WTC11 (cell line): ENCODE measurements around the gene SCRG1. TPM values are rescaled to one million over a fixed set of nuclear protein-coding genes. Genes with fewer than 3 reads are reported as not detected.

ENCODE experiments used
- ATAC-seq: fragments of 200-7000 bp; cut with Tn5 transposase; 2 replicates; pipeline ENCODE4 v1.10.0; 2021; ENCODE audit warnings: mild to moderate bottlenecking, moderate library complexity
- CTCF ChIA-PET: fragments of 300-600 bp; sonication (Branson Sonifier 250); formaldehyde crosslinking; loops from one replicate; lab custom pipeline; 2021; ENCODE audit warnings: antibody characterized with exemption; lab: Charles Lee
- POLR2A ChIA-PET: fragments of 350-600 bp; sonication (Branson Sonifier 250); formaldehyde crosslinking; loops from one replicate; lab custom pipeline; 2021; ENCODE audit warnings: antibody characterized with exemption; lab: Charles Lee
- DNase-seq: peaks from one replicate; pipeline ENCODE4 v3.0.0; 2021; ENCODE audit warnings: low spot score
- H3K27ac Mint-ChIP-seq: 2 replicates; pipeline ENCODE4 v1.8.0; 2021; ENCODE audit warnings: mixed read lengths
- H3K27me3 Mint-ChIP-seq: 2 replicates; pipeline ENCODE4 v1.8.0; 2021; ENCODE audit warnings: low read depth, mild to moderate bottlenecking, moderate library complexity, mixed read lengths
- H3K36me3 Mint-ChIP-seq: 2 replicates; pipeline ENCODE4 v1.8.0; 2021; ENCODE audit warnings: mixed read lengths
- H3K4me1 Mint-ChIP-seq: 2 replicates; pipeline ENCODE4 v1.8.0; 2022; ENCODE audit warnings: mixed read lengths
- H3K4me3 Mint-ChIP-seq: 2 replicates; pipeline ENCODE4 v1.8.0; 2021; ENCODE audit warnings: mild to moderate bottlenecking, moderate library complexity, mixed read lengths
- H3K9me3 Mint-ChIP-seq: 2 replicates; pipeline ENCODE4 v1.8.0; 2021; ENCODE audit warnings: mixed read lengths
- ATF2 ChIP-seq: sonication (generic); formaldehyde crosslinking; IDR thresholded peaks from 2 replicates; pipeline ENCODE4 v1.8.1; 2022; ENCODE audit warnings: low read depth, missing genetic modification reagents, borderline replicate concordance
- GTF2I ChIP-seq: fragments of 250-450 bp; sonication (Bioruptor Pico); conservative IDR thresholded peaks from 2 replicates; pipeline ENCODE4 v1.4.0; 2021; ENCODE audit warnings: mild to moderate bottlenecking
- MYBL2 ChIP-seq: sonication (generic); formaldehyde crosslinking; IDR thresholded peaks from 2 replicates; pipeline ENCODE4 v1.8.1; 2023; ENCODE audit warnings: mild to moderate bottlenecking, moderate library complexity, missing genetic modification reagents
- NFYB ChIP-seq: sonication (generic); formaldehyde crosslinking; conservative IDR thresholded peaks from 2 replicates; pipeline ENCODE4 v1.8.0; 2022; ENCODE audit warnings: low read depth, missing genetic modification reagents
- PRDM15 ChIP-seq: sonication (generic); formaldehyde crosslinking; IDR thresholded peaks from 2 replicates; pipeline ENCODE4 v1.8.0; 2022; ENCODE audit warnings: missing genetic modification reagents
- RORB ChIP-seq: fragments of 250-450 bp; sonication (Bioruptor Pico); IDR thresholded peaks from 2 replicates; pipeline ENCODE4 v1.9.0; 2021; ENCODE audit warnings: mild to moderate bottlenecking
- total RNA-seq: library from RNA; stranded (reverse); gene quantifications from 3 replicates; pipeline ENCODE4 v1.2.3, GENCODE V29; 2021
- TF ChIP-seq, protein P1 (sequence below): sonication (generic); formaldehyde crosslinking; IDR thresholded peaks from 2 replicates; pipeline ENCODE4 v1.8.1; 2022; ENCODE audit warnings: low read depth, mild to moderate bottlenecking, moderate library complexity, missing genetic modification reagents, borderline replicate concordance
- TF ChIP-seq, protein P2 (sequence below): fragments of 250-450 bp; sonication (Bioruptor Pico); IDR thresholded peaks from 2 replicates; pipeline ENCODE4 v1.9.0; 2021; ENCODE audit warnings: moderate library complexity, mild to moderate bottlenecking, inconsistent platforms, borderline replicate concordance
- TF ChIP-seq, protein P3 (sequence below): sonication (generic); formaldehyde crosslinking; IDR thresholded peaks from 2 replicates; pipeline ENCODE4 v1.8.0; 2023; ENCODE audit warnings: mild to moderate bottlenecking, missing genetic modification reagents
- TF ChIP-seq, protein P4 (sequence below): fragments of 250-450 bp; sonication (Bioruptor Pico); IDR thresholded peaks from 2 replicates; pipeline ENCODE4 v2.1.2; 2022; ENCODE audit warnings: mild to moderate bottlenecking, moderate library complexity
- TF ChIP-seq, protein P5 (sequence below): sonication (generic); formaldehyde crosslinking; conservative IDR thresholded peaks from 2 replicates; pipeline ENCODE4 v1.8.1; 2022; ENCODE audit warnings: mild to moderate bottlenecking, missing genetic modification reagents

The SCRG1 gene
- total RNA-seq, 1 experiment from 2014 or later = not detected

DNA sequence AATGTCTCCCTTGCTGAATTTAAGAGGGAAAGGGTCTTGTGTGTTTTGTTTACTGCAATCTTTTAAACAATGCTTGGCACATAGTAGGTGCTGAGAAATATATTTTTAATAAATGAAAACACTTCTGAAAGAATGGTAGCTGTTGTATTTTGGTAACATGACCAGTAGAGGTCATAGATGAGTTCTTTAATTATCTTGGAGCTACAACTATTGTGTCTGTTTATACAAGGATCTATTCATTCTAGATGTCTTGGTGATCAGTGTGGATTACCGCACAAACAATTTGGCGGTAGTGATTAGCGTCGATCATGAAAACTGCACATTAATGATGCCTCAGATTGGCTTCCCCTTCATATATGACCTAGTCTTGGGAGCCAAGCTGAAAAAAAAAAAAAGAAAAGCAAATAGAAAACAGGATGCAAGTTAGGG is 21.4 kb upstream of the SCRG1 start (continued):
- TF ChIP-seq, protein P1, sequence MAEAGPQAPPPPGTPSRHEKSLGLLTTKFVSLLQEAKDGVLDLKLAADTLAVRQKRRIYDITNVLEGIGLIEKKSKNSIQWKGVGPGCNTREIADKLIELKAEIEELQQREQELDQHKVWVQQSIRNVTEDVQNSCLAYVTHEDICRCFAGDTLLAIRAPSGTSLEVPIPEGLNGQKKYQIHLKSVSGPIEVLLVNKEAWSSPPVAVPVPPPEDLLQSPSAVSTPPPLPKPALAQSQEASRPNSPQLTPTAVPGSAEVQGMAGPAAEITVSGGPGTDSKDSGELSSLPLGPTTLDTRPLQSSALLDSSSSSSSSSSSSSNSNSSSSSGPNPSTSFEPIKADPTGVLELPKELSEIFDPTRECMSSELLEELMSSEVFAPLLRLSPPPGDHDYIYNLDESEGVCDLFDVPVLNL (CRISPR knock-in tag) = no peak
- TF ChIP-seq NFYB (CRISPR knock-in tag) (no peak), PRDM15 (CRISPR knock-in tag) (no peak), ATF2 (CRISPR knock-in tag) (no peak)

- POLR2A ChIA-PET = no interaction called here
- no peaks in the 10 kb centered on the region for H3K36me3 Mint-ChIP-seq
- no peak overlapping the region for H3K4me3 Mint-ChIP-seq
- peaks cover under 1% of the 10 kb centered on the region; the same call in 1 of the 2 replicates for H3K9me3 Mint-ChIP-seq
- no peak for DNase-seq
- TF ChIP-seq, protein P2, sequence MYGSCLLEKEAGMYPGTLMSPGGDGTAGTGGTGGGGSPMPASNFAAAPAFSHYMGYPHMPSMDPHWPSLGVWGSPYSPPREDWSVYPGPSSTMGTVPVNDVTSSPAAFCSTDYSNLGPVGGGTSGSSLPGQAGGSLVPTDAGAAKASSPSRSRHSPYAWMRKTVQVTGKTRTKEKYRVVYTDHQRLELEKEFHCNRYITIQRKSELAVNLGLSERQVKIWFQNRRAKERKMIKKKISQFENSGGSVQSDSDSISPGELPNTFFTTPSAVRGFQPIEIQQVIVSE = no peak
- TF ChIP-seq GTF2I (no peak), MYBL2 (CRISPR knock-in tag) (no peak), RORB (CRISPR knock-in tag) (no peak)
- TF ChIP-seq, protein P3, sequence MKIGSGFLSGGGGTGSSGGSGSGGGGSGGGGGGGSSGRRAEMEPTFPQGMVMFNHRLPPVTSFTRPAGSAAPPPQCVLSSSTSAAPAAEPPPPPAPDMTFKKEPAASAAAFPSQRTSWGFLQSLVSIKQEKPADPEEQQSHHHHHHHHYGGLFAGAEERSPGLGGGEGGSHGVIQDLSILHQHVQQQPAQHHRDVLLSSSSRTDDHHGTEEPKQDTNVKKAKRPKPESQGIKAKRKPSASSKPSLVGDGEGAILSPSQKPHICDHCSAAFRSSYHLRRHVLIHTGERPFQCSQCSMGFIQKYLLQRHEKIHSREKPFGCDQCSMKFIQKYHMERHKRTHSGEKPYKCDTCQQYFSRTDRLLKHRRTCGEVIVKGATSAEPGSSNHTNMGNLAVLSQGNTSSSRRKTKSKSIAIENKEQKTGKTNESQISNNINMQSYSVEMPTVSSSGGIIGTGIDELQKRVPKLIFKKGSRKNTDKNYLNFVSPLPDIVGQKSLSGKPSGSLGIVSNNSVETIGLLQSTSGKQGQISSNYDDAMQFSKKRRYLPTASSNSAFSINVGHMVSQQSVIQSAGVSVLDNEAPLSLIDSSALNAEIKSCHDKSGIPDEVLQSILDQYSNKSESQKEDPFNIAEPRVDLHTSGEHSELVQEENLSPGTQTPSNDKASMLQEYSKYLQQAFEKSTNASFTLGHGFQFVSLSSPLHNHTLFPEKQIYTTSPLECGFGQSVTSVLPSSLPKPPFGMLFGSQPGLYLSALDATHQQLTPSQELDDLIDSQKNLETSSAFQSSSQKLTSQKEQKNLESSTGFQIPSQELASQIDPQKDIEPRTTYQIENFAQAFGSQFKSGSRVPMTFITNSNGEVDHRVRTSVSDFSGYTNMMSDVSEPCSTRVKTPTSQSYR (CRISPR knock-in tag) = no peak
- TF ChIP-seq, protein P4, sequence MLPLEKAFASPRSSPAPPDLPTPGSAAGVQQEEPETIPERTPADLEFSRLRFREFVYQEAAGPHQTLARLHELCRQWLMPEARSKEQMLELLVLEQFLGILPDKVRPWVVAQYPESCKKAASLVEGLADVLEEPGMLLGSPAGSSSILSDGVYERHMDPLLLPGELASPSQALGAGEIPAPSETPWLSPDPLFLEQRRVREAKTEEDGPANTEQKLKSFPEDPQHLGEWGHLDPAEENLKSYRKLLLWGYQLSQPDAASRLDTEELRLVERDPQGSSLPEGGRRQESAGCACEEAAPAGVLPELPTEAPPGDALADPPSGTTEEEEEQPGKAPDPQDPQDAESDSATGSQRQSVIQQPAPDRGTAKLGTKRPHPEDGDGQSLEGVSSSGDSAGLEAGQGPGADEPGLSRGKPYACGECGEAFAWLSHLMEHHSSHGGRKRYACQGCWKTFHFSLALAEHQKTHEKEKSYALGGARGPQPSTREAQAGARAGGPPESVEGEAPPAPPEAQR (CRISPR knock-in tag) = no peak
- TF ChIP-seq, protein P5, sequence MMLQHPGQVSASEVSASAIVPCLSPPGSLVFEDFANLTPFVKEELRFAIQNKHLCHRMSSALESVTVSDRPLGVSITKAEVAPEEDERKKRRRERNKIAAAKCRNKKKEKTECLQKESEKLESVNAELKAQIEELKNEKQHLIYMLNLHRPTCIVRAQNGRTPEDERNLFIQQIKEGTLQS (CRISPR knock-in tag) = no peak
- CTCF ChIA-PET = interaction anchor here (1.0 to 4.6 kb wide), 3 partner anchors 76 to 405 kb away, joined by 8 to 30 read pairs (median 27); no protein-coding TSS in a partner anchor
- no peak for ATAC-seq
- no peak overlapping the region for H3K27ac Mint-ChIP-seq
- H3K4me1 Mint-ChIP-seq = no peaks in the 10 kb centered on the region
- H3K27me3 Mint-ChIP-seq = no peaks in the 10 kb centered on the region
Observed at GRCh38 chr4:173418639-173419038, 19.7 kb upstream of the SCRG1 start.
